Fibroblast of skin of right quadriceps (primary cell): ENCODE measurements around the gene DDR2.
A peak's percentile ranks its signal among the peaks of the same experiment; 100 is the strongest.
"Not testable (repeated sequence)": the region's sequence is repeated elsewhere in the genome, so short reads cannot be mapped to it uniquely, and the experiment has no call there.

ENCODE experiments used
- DNase-seq: peaks from one replicate; pipeline ENCODE4 v3.0.0-alpha.2; 2013

The DDR2 gene

GRCh38 chr1:162788783-162789182, 156.5 kb downstream of the DDR2 start:
- not testable (repeated sequence) for DNase-seq

- peak; percentile 55 for DNase-seq
These were observed 158.2 kb downstream of the DDR2 start, which contains the start of gene HSD17B7 for GRCh38 chr1:162790303-162790984. HSD17B7 (plus strand) TSS chr1:162790702; CDS start chr1:162790801, 99 bp downstream.

- DNase-seq, result not testable (repeated sequence)
These were observed 158.7 kb downstream of the DDR2 start for GRCh38 chr1:162790985-162791357.

GRCh38 chr1:162794284-162794683, 162.0 kb downstream of the DDR2 start:
- DNase-seq, result not testable (repeated sequence)

GRCh38 chr1:162796617-162797279, 164.5 kb downstream of the DDR2 start:
- DNase-seq, result not testable (repeated sequence)

- DNase-seq, result peak; percentile 67
These were observed 167.9 kb downstream of the DDR2 start for GRCh38 chr1:162799995-162800830.

- DNase-seq, result not testable (repeated sequence)
These were observed 175.2 kb downstream of the DDR2 start for GRCh38 chr1:162807503-162807902.

- not testable (repeated sequence) for DNase-seq
These were observed 180.1 kb downstream of the DDR2 start for GRCh38 chr1:162812357-162812756.

GRCh38 chr1:162818136-162818535, 185.9 kb downstream of the DDR2 start:
- not testable (repeated sequence) for DNase-seq

GRCh38 chr1:162818666-162819065, 186.4 kb downstream of the DDR2 start:
- not testable (repeated sequence) for DNase-seq

- DNase-seq, result no peak
These were observed 190.3 kb downstream of the DDR2 start for GRCh38 chr1:162822391-162823200.

GRCh38 chr1:162823231-162823630, 191.0 kb downstream of the DDR2 start:
- DNase-seq, result no peak

GRCh38 chr1:162823771-162824525, 191.7 kb downstream of the DDR2 start:
- no peak for DNase-seq

- no peak for DNase-seq
These were observed 197.0 kb downstream of the DDR2 start for GRCh38 chr1:162829268-162829667.

GRCh38 chr1:162832470-162832869, 200.2 kb downstream of the DDR2 start:
- DNase-seq, result no peak

- DNase-seq, result no peak
These were observed 203.1 kb downstream of the DDR2 start for GRCh38 chr1:162835157-162835899.
